H9 (cell line): ENCODE results near the gene MYO1C. TPM values are rescaled to one million over a fixed set of nuclear protein-coding genes. Genes with fewer than 3 reads are reported as not detected.

Source experiments
- DNase-seq: peaks from one replicate; pipeline ENCODE4 v3.0.0-alpha.2; 2017
- H2AFZ ChIP-seq: one replicate; pipeline ENCODE4 v1.6.1; 2013; ENCODE audit warnings: mild to moderate bottlenecking, low read length, control low read depth, moderate library complexity
- H2AK5ac ChIP-seq: 2 replicates; pipeline ENCODE4 v1.6.1; 2013; ENCODE audit warnings: low read length, control low read depth, mixed read lengths; ENCODE audit not compliant: insufficient read length
- H2BK120ac ChIP-seq: one replicate; pipeline ENCODE4 v1.6.1; 2013; ENCODE audit warnings: low read depth, mild to moderate bottlenecking, low read length, control low read depth, inconsistent platforms; ENCODE audit not compliant: poor library complexity, severe bottlenecking
- H2BK12ac ChIP-seq: 2 replicates; pipeline ENCODE4 v1.6.1; 2013; ENCODE audit warnings: low read length, control low read depth, mixed read lengths, low read depth; ENCODE audit not compliant: insufficient read length
- H2BK15ac ChIP-seq: 2 replicates; pipeline ENCODE4 v1.6.1; 2013; ENCODE audit warnings: low read depth, low read length, control low read depth
- H2BK20ac ChIP-seq: one replicate; pipeline ENCODE4 v1.6.1; 2013; ENCODE audit warnings: low read depth, mild to moderate bottlenecking, low read length, control low read depth, inconsistent platforms; ENCODE audit not compliant: poor library complexity, severe bottlenecking
- H2BK5ac ChIP-seq: 2 replicates; pipeline ENCODE4 v1.6.1; 2013; ENCODE audit warnings: low read length, control low read depth, mixed read lengths; ENCODE audit not compliant: insufficient read length
- H3K14ac ChIP-seq: 2 replicates; pipeline ENCODE4 v1.6.1; 2013; ENCODE audit warnings: low read length, control low read depth; ENCODE audit not compliant: insufficient read depth
- H3K18ac ChIP-seq: 2 replicates; pipeline ENCODE4 v1.6.1; 2013; ENCODE audit warnings: low read depth, mild to moderate bottlenecking, mixed read lengths, low read length, control low read depth; ENCODE audit not compliant: insufficient read length
- H3K23ac ChIP-seq: 2 replicates; pipeline ENCODE4 v1.6.1; 2013; ENCODE audit warnings: low read length, control low read depth, mixed read lengths, low read depth; ENCODE audit not compliant: insufficient read length
- H3K23me2 ChIP-seq: 2 replicates; pipeline ENCODE4 v1.6.1; 2013; ENCODE audit warnings: low read depth, mild to moderate bottlenecking, mixed read lengths, low read length, control low read depth; ENCODE audit not compliant: insufficient read length, poor library complexity, severe bottlenecking
- H3K27ac ChIP-seq: 2 replicates; pipeline ENCODE4 v1.5.1; 2013; ENCODE audit warnings: low read length, control low read depth, mixed read lengths, low read depth; ENCODE audit not compliant: insufficient read length
- H3K27me3 ChIP-seq: 2 replicates; pipeline ENCODE4 v1.6.1; 2013; ENCODE audit warnings: low read length, control low read depth, inconsistent platforms; ENCODE audit not compliant: insufficient read depth
- H3K4ac ChIP-seq: 2 replicates; pipeline ENCODE4 v1.6.1; 2013; ENCODE audit warnings: low read depth, mild to moderate bottlenecking, control low read depth, inconsistent platforms, low read length, moderate library complexity
- H3K4me1 ChIP-seq: 2 replicates; pipeline ENCODE4 v1.6.1; 2013; ENCODE audit warnings: low read length, control low read depth, inconsistent platforms; ENCODE audit not compliant: insufficient read depth
- H3K4me2 ChIP-seq: 2 replicates; pipeline ENCODE4 v1.6.1; 2013; ENCODE audit warnings: low read length, control low read depth, mixed read lengths; ENCODE audit not compliant: insufficient read length, insufficient read depth
- H3K56ac ChIP-seq: 2 replicates; pipeline ENCODE4 v1.6.1; 2013; ENCODE audit warnings: low read depth, mild to moderate bottlenecking, mixed read lengths, low read length, control low read depth; ENCODE audit not compliant: insufficient read length
- H3K79me1 ChIP-seq: 2 replicates; pipeline ENCODE4 v1.6.1; 2013; ENCODE audit warnings: low read depth, mild to moderate bottlenecking, moderate library complexity, low read length, control low read depth, inconsistent platforms; ENCODE audit not compliant: insufficient read depth, poor library complexity, severe bottlenecking
- H3K79me2 ChIP-seq: 2 replicates; pipeline ENCODE4 v1.6.1; 2013; ENCODE audit warnings: low read length, control low read depth, inconsistent platforms; ENCODE audit not compliant: insufficient read depth
- H3K9ac ChIP-seq: 2 replicates; pipeline ENCODE4 v1.6.1; 2013; ENCODE audit warnings: low read length, control low read depth, mixed read lengths; ENCODE audit not compliant: insufficient read length; ENCODE audit errors: extremely low read depth
- H3K9me3 ChIP-seq: one replicate; pipeline ENCODE4 v1.6.1; 2013; ENCODE audit warnings: low read depth, low read length, inconsistent platforms; ENCODE audit not compliant: control insufficient read depth
- H3T11ph ChIP-seq: one replicate; pipeline ENCODE4 v1.6.1; 2013; ENCODE audit warnings: mild to moderate bottlenecking, low read length, control low read depth, inconsistent platforms
- H4K20me1 ChIP-seq: one replicate; pipeline ENCODE4 v1.6.1; 2013; ENCODE audit not compliant: control insufficient read depth, insufficient read length, insufficient read depth
- H4K5ac ChIP-seq: 2 replicates; pipeline ENCODE4 v1.6.1; 2013; ENCODE audit warnings: low read depth, mild to moderate bottlenecking, mixed read lengths, low read length, control low read depth; ENCODE audit not compliant: insufficient read length
- H4K8ac ChIP-seq: replicated peaks from 2 replicates; pipeline ENCODE4 v1.6.1; 2013; ENCODE audit warnings: low read length, control low read depth, mixed read lengths, low read depth; ENCODE audit not compliant: insufficient read length
- H4K91ac ChIP-seq: 2 replicates; pipeline ENCODE4 v1.6.1; 2013; ENCODE audit warnings: low read depth, mild to moderate bottlenecking, moderate library complexity, mixed read lengths, low read length, control low read depth; ENCODE audit not compliant: insufficient read length
- H3K27ac Mint-ChIP-seq, 3 experiments: 2 replicates in 2 of 3; 3 replicates in 1 of 3; pipeline ENCODE4 v1.8.0; 2020 to 2021; ENCODE audit warnings: mixed read lengths in 3 of 3, mild to moderate bottlenecking in 1 of 3, moderate library complexity in 1 of 3
- H3K27me3 Mint-ChIP-seq: 2 replicates; pipeline ENCODE4 v1.8.0; 2021; ENCODE audit warnings: low read depth, mild to moderate bottlenecking, moderate library complexity, mixed read lengths
- H3K36me3 Mint-ChIP-seq, 3 experiments: 2 replicates in 2 of 3; 3 replicates in 1 of 3; pipeline ENCODE4 v1.8.0; 2020 to 2021; ENCODE audit warnings: low read depth in 3 of 3, mixed read lengths in 3 of 3; ENCODE audit not compliant: insufficient read depth in 1 of 3
- H3K4me1 Mint-ChIP-seq, 2 experiments: 2 replicates each; pipeline ENCODE4 v1.8.0; 2020; ENCODE audit warnings: mixed read lengths in 2 of 2
- H3K4me3 Mint-ChIP-seq, 2 experiments: 2 replicates in 1 of 2; 3 replicates in 1 of 2; pipeline ENCODE4 v1.8.0; 2020 to 2021; ENCODE audit warnings: mild to moderate bottlenecking in 2 of 2, mixed read lengths in 2 of 2, moderate library complexity in 1 of 2
- H3K9me3 Mint-ChIP-seq, 2 experiments: 2 replicates in 1 of 2; 3 replicates in 1 of 2; pipeline ENCODE4 v1.8.0; 2020; ENCODE audit warnings: mild to moderate bottlenecking in 2 of 2, mixed read lengths in 2 of 2, moderate library complexity in 1 of 2
- CTCF ChIP-seq: fragments of 200-600 bp; sonication (generic); conservative IDR thresholded peaks from 3 replicates; pipeline ENCODE4 v1.8.0; 2021; ENCODE audit warnings: antibody characterized with exemption, mild to moderate bottlenecking
- WGBS: extraction: QIAGEN DNeasy Blood & Tissue Kit; methylation state at CpG from one replicate; pipeline ENCODE4 v1.1.7; 2013; ENCODE audit warnings: missing lambda C conversion rate, low lambda C conversion rate, mixed read lengths; ENCODE audit not compliant: insufficient read length; ENCODE audit errors: extremely low coverage; 5-methylcytosine and 5-hydroxymethylcytosine counted together
- total RNA-seq: library from RNA; stranded (reverse); gene quantifications from 2 replicates; pipeline ENCODE4 v1.2.1, GENCODE V29; 2021

MYO1C gene
- total RNA-seq, 1 experiment from 2014 or later = 86.5 TPM

GRCh38 chr17:1420981-1421380 lies 71.5 kb downstream of the MYO1C start:
- H4K5ac ChIP-seq = no peak overlapping the region
- H3K4ac ChIP-seq = no peak overlapping the region
- H3K14ac ChIP-seq = no peak overlapping the region
- Mint-ChIP-seq H3K4me1 (no peaks in the 10 kb centered on the region), H3K9me3 (no peaks in the 10 kb centered on the region), H3K27me3 (no peaks in the 10 kb centered on the region), H3K4me3 (no peak overlapping the region), H3K27ac (no peak overlapping the region), H3K36me3 (peaks cover 24 to 55% (median 37%) of the 10 kb centered on the region in 3 experiments; a peak in 6 of 7 replicates)
- no CpG with 5 or more reads among the region's 2 CpGs for WGBS
- no peak overlapping the region for H4K91ac ChIP-seq
- no peak overlapping the region for H3K4me2 ChIP-seq
- H2BK5ac ChIP-seq = no peak overlapping the region
- no peak overlapping the region for H3K18ac ChIP-seq
- H2BK20ac ChIP-seq = no peak overlapping the region
- H2BK120ac ChIP-seq = no peak overlapping the region
- H3K27ac ChIP-seq = no peak overlapping the region
- no peak overlapping the region for H4K8ac ChIP-seq
- H2BK15ac ChIP-seq = no peak overlapping the region
- H3K79me1 ChIP-seq = no peaks in the 10 kb centered on the region
- H3K9ac ChIP-seq = no peak overlapping the region
- no peaks in the 10 kb centered on the region for H3K23me2 ChIP-seq
- H3K4me1 ChIP-seq = no peaks in the 10 kb centered on the region
- H3K23ac ChIP-seq = no peak overlapping the region
- no peak overlapping the region for H2BK12ac ChIP-seq
- no peak overlapping the region for H2AFZ ChIP-seq
- H4K20me1 ChIP-seq = no peaks in the 10 kb centered on the region
- H3K27me3 ChIP-seq = no peaks in the 10 kb centered on the region
- H2AK5ac ChIP-seq = no peak overlapping the region
- peaks cover 1% of the 10 kb centered on the region; the same call in 1 of the 2 replicates for H3K79me2 ChIP-seq
- no peak for TF ChIP-seq CTCF
- no peak overlapping the region for H3K56ac ChIP-seq
- DNase-seq = no peak
- no peak overlapping the region for H3T11ph ChIP-seq
- no peaks in the 10 kb centered on the region for H3K9me3 ChIP-seq
